ENCODE measurements around the gene FAF1.

GRCh38 chr1:50787266-50787665 lies 172.8 kb downstream of the FAF1 start:
- TF ChIP-seq CTCF (IDR thresholded peaks at IDR 0.05) (no peak), EP300 (IDR thresholded peaks at IDR 0.05) (no peak), POLR2A (IDR thresholded peaks at IDR 0.05; ENCODE audit: low read depth) (no peak)

Data from esophagus muscularis mucosa (tissue), 4 donors.